ENCODE data around the gene TPSB2.
"Not testable (repeated sequence)": the region's sequence is repeated elsewhere in the genome, so short reads cannot be mapped to it uniquely, and the experiment has no call there.

Gene TPSB2

DNA sequence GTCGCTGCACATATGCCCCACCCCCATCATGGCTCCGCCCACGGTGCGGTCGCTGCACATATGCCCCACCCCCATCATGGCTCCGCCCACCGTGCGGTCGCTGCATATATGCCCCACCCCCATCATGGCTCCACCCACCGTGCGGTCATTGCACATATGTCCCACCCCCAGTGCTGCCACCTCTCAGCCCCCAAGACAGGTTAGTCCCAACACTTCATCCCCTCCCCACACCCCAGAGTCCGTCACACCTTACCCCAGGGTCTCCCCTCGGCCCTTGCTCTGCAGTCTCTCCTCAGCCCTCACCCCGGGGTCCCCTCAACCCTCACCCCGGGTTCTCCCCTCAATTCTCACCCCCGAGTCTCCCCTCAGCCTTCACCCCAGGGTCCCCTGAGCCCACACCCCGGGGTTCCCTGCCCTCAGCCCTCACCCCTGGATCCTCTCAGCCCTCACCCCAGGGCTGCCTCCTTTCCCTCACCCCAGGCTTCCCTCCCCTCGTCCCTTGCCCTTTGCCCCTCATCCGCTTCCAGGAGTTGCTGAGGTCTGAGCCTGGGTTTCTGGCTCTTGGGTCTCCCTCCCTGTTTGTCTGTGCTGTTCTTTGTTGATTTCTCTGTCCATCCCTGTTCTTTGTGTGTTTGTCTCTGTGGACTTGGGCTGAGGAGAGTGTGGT, 30.5 kb downstream of the TPSB2 start:
- DNase-seq, result no peak

DNA sequence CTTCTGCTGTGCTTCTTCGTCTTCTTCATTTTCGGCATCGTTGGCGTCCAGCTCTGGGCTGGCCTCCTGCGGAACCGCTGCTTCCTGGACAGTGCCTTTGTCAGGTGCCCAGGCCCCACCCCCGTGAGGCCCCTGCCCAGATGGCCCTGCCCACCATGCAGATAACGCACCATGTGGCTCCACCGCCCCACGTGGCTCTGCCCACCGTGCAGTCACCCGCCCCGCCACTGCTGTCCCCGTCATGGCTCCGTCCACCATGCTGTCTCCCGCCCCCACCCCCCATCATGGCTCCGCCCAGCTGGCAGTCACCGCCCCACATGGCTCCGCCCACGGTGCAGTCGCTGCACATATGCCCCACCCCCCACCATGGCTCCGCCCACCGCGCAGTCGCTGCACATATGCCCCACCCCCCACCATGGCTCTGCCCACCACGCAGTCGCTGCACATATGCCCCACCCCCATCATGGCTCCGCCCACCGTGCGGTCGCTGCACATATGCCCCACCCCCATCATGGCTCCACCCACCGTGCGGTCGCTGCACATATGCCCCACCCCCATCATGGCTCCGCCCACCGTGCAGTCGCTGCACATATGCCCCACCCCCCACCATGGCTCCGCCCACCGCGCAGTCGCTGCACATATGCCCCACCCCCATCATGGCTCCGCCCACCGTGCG, 31.2 kb downstream of the TPSB2 start:
- DNase-seq, result not testable (repeated sequence)

DNA sequence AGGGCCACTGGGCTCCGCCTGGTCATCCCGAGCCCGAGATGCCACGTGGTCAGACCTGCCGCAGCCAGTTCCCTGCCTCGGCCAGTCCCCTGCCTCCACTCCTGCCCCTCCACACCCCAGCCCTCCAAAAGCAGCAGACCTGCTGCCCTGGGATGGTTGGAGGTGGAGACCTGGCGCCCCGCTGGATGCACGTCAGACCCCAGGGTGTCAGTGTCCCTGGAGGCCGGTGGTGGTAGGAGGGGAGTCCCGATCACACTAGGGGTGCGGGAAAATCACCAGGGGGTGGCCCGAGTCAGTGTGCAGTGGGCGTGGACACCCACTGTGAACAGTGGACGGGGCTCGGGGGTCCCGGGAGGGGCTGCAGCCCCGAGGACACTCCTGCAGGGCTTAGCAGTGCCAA, 31.8 kb downstream of the TPSB2 start:
- DNase-seq, result no peak

DNA sequence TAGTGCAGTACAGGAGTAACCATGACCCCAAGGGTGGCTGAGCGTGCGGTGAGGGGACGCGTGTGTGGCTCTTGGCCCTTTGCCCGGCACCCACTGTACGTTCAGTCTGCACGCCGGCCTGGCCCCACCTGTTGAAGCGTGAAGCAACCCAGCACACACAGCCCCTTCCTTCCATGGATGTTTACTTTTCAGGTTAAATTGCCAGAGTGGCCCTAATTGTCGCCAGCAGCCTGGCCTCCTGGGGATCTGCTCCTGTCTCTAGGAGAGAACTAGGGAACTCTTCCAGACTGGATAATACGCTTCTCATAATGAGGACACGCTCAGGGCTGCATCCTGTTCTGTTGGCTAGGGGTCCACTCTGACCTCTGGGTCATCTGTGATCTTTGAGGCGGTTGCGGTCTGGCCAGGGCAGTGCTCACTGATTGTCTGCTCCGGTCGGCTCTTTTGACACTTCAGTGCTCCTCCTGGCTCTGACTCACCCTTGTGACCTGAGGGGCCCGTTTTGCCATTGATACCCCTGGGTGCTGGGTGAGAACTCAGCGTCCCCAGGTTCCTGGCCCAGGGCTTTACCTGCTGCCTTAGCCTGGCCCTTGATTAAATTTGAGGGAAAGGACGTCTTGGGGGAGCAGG, 32.6 kb downstream of the TPSB2 start:
- peak; percentile 12 for DNase-seq

DNA sequence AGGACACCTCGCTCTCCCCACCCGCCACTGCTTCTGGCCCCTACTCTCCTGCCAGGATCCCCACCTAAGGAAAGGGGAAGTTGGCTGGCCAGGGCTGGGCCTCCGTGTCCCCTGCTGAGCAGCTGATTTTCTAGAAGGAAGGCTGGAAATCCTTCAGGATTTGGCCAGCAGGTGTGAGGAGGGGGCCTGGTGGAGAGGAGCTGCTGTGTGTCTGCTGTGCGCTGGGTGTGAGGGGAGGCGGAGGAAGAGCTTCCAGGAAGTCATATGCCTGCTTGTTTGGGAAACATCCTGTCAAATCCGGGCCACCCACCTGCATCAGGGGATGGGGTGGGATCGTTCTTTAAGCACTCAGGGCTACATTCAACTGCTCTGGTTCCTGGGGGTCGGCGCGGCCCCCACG, 33.5 kb downstream of the TPSB2 start:
- no peak for DNase-seq

DNA sequence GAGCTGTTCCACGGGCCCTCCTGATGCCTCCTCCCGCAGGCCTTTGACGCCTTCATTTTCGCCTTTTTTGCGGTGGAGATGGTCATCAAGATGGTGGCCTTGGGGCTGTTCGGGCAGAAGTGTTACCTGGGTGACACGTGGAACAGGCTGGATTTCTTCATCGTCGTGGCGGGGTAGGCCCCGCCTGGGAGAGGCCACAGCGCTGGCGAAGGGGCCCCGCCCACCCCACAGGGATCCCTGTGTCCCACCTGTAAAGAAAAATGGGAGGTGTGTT, 34.7 kb downstream of the TPSB2 start:
- no peak for DNase-seq

DNA sequence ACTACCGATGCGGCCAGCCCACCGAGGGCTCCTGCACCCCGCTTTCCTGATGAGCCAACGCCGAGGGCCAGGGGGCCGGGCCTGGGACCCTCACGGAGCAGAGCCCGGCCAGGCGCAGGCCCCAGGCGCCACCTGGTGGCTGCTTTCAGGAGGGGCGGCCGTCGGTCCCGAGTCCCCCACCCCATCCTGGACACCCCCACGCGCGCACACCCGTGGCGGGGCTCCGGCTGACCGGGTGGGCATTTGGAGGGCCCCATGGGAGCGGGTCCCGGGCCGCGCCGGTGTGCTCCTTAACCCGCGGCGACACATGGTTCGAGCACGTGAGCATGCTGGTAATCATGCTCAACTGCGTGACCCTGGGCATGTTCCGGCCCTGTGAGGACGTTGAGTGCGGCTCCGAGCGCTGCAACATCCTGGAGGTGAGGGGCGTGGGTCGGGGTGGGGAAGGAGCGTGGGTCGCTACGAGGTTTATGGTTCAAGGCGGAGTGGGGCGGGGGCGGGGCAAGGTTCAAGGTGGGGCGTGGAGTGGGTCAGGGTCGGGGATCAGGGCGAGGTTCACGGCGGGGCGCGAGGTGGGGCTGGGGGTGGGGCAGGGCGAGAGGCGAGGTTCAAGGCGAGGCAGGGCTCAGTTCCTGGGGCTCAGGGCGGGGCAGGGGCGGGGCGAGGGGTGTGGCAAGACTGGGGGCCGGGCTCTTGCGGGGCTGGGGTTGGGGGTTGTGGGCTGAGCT, 35.2 kb downstream of the TPSB2 start:
- no peak for DNase-seq

DNA sequence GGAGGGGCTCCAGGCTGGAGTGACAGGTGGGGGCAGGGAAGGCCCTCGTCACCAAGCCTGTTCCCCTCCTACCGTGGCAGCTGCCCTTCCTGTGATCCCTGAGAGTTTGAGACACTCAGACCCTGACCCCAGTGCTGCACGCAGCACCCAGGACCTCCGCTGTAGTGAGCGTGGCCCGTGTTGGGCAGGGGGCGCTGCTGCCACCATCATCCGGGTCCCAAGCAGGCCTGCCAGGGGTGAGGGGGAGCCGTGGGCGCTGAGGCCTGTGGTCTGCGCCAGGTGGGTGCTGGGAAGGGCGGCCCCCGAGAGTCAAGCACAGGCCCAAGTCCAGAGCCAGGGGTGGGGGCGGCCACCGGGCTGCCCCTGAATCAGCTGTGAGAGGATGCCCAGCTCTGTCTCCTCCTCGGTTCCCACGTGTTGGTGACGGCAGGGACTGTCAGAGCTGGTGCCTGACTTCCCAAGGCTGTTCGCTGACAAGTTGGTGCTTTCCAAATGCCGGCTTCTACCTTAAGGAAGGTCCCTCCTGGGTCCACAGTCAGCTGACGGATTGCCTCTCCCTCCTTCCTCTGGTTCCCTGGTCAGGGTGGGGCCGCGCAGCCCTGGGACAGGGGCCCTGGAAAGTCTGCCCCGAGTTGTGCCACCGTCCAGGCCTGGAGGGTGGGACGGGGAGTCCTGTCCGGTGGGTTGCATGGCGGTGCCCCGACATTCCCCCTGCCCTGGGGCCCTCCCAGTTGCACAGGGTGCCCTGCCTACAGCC, 36.0 kb downstream of the TPSB2 start:
- DNase-seq, result no peak

DNA sequence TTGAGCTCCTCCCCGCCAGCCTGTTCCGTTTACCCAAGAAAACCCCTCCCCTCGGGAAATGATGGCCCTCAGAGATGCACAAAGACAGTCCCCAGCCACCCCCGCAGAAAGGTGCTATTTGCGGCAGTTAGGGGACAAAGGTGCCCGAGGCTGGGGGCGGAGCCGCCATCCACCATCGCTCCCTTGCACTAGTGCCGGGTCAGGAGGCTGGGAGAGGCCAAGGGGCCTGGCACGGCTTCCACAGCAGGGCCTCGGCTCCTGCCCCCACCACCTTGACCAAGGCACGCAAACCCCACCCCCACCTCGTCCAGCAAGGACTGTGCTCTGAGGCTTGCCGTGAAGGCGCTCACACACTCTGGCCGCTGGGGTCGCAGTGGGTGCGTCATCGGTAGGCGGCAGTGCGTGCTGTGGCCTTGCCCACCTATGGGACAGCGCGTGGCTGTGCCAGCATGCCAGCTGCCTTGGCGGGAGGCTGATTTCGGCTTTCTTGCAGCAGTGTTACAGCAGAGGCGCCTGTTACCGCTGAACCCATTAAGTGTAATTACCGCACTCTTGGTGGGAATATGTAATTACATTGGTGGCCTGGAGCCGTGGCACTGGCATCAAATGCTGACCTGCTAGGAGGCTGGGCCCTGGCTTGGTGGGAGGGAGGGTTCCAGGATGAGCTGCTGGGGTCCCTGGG, 36.7 kb downstream of the TPSB2 start:
- DNase-seq, result peak; percentile 1

DNA sequence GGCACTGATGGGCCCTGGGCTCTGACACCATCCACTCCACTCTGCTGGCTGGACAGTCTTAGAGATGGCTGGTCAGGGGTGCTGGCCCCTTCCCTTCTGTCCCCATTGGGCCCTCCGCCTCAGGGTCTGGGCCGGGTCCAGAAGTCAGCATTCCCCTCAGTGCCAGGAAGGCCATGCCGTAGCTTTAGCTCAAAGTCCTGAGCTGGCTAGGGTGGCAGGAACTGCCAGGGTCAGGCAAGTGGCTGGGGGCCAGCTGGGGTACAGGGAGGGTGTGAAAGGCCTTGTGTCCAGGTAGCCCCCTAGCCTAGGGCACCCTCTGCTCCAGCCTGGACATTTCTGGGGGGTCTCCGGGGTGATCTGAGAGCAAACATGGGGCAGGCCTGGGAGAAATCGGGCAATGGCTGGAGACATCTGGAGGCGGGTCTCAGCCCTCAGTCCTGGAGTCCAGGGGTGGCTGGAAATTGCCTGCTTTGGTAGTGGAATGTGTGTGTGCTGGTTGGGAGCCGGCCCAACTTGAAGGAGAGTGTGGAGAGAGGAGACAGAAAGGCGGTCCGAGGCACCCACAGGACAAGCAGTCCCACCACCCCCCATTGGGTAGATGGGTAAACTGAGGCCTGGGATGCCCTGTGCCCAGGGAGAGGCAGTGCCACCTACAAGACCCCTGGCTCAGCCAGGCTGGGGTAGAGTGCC, 37.5 kb downstream of the TPSB2 start:
- DNase-seq, result no peak

DNA sequence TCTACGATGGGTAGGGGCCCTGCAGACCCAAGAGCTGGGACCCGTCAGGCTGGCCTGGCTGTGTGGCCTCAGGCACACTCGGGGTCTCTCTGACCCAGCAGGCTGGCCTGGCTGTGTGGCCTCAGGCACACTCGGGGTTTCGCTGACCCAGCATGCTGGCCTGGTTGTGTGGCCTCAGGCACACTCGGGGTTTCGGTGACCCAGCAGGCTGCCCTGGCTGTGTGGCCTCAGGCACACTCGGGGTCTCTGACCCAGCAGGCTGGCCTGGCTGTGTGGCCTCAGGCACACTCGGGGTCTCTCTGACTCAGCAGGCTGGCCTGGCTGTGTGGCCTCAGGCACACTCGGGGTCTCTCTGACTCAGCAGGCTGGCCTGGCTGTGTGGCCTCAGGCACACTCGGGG, 39.2 kb downstream of the TPSB2 start:
- not testable (repeated sequence) for DNase-seq

DNA sequence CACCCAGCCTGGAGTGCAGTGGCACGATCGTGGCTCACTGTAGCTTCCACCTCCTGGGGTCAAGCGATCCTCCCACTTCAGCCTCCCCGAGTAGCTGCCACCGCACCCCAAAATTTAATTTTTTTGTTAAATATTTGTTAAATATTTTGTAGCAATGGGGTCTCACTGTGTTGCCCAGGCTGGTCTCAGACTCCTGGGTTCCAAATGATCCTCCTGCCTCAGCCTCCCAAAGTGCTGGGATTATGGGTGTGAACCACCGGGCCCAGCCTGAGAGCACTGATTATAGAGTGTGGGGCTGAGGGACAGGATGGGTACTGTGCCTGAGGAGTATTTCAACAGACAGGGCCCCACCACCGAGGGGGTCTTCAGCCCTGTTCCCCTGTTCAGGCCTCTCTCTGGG, 40.5 kb downstream of the TPSB2 start:
- no peak for DNase-seq

DNA sequence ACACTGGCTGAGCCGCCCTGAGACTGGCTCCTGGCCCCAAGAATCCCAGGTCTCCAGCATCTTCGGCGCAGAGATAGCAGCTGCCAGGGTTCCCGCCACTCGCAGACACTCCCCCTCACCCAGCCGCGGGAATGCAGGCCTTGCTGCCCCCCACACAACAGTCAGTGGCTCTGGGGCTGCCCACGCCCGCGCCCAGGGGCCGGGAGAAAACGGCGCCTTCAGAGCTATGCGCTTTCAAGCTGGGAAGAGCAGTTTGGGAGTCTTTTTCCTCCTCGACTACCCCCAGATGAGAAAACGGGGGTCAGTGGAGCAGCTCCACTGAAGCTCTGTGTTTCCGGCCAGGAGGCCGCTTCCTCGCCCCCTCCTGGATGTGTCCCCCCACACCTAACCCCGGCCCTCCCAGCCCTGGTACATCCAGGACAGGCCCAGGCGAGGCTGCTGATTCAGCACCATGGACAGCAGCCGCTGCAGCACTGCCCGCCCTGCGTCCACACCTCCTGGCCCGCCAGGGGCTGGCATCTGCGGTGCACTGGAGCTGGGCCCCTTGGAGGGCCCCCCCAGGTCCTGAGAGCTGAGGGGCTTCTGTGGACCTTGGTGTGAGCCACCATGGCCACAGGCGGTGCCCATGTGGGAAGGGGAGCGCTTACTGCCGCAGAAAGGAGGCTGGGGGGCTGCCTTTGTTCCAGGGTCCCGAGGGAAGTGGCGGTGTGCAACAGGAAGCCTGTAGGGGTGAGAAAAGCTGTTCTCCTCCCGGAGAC, 41.4 kb downstream of the TPSB2 start:
- DNase-seq, result no peak

DNA sequence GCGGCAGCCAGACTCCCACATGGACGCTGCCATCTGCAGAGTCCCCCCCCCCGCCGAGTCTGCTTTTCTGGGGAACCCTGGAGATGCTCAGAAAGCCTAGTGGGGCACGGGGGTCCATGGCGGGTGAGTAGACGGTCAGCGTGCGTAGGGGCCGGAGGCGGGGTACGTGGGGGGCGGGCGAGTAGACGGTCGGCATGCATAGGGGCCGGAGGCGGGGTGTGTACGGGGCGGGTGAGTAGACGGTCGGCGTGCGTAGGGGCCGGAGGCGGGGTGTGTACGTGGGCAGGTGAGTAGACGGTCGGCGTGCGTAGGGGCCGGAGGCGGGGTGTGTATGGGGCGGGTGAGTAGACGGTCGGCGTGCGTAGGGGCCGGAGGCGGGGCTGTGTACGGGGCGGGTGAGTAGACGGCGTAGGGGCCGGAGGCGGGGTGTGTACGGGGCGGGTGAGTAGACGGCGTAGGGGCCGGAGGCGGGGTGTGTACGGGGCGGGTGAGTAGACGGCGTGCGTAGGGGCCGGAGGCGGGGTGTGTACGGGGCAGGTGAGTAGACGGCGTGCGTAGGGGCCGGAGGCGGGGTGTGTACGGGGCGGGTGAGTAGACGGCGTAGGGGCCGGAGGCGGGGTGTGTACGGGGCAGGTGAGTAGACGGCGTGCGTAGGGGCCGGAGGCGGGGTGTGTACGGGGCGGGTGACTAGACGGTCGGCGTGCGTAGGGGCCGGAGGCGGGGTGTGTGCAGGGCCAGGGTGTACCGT, 44.4 kb downstream of the TPSB2 start:
- DNase-seq, result not testable (repeated sequence)

DNA sequence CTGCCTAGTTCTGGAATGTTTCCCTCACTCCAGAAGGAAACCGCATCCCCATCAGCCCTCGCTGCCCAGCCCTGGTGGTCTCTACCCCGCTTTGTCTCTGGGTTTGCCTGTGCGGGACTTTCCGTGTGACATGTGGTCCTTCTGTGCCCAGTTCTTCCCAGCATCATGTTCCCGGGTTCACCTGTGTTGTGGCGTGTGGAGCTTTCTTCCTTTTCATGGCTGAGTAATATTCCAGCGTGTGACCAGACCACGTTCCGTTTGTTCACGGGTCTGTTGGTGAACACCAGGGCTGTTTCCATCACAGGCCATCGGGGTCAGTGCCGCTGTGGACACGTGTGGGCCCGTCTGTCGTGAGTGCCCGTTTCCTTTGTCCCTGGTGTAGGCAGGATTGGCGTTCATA, 45.0 kb downstream of the TPSB2 start:
- no peak for DNase-seq

DNA sequence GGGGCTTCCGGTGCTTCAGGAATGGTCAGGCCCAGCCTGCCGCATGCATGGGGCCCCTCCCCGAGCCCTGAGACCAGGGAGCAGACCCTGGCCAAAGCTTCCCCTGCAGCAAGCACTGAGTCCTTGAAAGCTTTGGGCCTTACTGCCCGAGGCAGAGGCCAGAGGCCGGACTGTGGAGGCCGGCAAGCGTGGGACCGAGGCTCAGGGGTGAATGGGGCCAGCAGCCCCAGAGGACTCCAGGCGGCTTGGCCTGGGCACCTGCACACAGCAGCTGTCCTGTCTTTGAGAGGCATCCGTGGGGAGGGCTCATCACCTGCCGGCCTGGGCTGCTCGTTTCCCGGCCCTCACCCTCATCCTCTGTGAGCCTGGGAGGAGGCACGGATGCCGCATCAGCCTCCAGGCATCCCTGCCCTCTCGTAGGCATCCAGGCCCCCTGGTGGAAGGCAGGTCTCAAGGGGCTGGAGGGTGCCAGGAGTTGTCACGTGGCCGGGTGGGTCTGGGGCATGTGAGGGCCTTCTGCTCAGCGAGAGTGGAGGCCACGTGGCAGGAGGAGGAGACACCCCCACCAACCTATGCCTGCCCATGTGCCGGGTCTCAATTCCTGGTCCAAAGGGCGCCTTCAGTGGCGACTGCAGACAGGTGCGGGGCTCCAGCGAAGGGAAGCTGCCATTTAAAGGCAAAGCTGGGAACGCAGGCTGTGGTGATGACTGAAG, 45.7 kb downstream of the TPSB2 start:
- no peak for DNase-seq

DNA sequence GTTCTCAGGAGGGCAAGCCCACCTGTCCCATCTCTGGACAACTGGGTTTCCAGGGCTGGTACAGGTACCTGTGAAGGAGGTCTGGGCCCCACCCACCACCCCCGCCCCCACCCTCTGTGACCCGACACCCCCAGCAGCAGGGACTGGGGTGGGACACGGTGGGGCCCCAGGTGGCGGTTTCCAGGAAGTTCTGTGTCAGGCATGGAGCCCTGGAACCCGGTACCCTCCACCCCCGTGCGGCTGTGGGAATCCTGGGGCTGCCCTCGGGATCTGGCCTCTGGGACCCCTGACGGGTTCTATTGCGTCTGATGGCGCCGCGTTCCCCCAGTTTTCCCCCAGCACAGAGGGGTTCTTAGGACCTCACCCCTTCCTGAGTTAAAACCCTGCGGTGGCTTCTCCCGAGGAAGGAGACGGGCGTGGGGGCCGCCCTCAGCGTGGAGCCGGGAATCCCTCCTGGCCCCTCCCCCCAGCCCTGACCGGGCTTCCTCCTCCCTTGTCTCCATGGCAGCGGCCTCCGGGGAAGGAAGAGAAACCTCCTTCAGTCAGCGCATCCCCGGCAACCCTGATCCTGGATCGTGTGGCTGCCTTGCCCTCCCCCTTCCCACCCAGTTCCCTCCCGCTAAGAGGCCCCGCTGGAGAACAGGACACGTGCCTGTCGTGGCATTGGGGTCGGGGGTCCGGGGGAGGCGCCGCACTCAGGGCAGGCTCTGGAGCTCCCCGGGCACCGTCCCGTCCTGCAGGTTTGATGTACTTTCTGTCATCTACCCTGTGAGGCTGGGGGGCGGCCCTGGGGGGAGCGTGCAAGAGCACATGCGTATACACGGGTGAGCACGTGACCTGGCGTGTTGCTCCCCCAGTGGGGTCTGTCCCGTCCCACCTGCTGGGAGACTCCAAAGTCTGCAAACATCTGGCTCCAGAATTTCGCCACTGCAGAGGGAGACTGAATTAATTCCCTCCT, 46.8 kb downstream of the TPSB2 start:
- DNase-seq, result no peak

DNA sequence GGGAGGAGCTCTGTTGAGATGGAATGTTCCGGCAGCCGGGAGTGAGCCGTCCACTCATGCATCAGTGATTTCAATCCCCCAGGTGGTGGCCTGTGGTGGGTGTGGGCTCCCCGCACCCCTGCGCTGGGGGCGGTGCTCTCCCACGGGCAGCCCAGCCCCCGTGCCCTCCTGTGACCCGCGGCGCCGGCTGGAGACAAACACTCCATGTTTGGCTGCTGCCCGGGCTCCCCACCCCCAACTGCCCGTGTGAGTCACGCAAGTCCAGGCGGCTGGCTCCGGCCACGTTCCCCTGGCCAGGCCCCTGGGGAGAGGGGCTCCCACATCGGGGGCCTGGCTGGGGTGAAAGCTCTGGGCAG, 47.7 kb downstream of the TPSB2 start:
- DNase-seq, result no peak

Data from NCI-H774 (cell line).